GM21528 (cell line): ENCODE data around the gene AREL1.

Source experiments
- ATAC-seq: cut with Tn5 transposase; IDR thresholded peaks from one replicate; pipeline ENCODE4 v1.9.1; 2021; ENCODE audit warnings: mild to moderate bottlenecking, moderate library complexity; ENCODE audit not compliant: unreplicated experiment, low FRiP score

Gene AREL1

DNA sequence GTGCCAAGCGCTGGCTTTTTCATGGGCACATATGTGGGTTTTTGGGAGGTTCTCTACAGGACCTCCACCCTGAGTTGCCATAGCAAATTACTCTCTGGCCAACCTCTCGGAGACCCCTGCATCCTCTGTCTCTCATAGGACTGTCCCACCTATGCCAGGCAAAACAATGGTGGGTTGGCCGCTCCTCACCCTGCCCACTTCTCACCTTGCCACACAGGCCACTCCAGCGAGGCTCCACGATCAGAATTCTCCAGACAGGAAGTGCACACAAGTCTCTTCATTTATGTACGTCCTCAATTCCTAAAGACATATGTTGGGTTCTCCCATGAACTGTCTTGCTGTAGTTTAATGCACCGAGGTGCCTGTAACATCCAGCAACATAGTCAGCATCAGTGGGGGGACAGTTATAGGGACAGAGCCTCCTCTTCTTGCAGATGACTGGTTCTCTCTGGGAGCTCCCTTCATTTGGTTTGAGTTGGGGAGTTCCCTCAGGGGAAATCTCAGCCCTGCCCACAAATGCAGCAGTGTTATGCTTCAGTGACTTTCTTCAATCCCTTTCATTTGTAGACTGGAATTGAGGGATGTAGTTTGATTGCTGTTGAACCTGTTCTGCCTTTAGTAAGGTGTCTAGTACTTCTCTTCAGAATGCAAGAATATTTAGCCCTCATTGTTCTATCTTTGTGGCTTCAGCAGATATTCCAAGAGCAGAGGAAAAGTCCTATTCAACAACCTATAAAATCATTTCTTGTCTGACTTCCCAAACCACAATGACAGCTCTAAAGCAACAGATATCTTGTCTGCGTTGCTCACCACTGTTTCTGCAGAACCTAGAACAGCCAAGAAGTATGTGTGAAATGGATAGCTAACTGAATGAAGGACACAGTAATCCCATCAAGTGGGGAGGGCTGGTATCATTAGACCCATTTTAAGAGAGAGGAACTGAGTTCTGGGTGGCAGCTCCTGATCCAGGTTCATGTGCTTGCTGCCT lies 98.1 kb downstream of the AREL1 start:
- no peak for ATAC-seq

DNA sequence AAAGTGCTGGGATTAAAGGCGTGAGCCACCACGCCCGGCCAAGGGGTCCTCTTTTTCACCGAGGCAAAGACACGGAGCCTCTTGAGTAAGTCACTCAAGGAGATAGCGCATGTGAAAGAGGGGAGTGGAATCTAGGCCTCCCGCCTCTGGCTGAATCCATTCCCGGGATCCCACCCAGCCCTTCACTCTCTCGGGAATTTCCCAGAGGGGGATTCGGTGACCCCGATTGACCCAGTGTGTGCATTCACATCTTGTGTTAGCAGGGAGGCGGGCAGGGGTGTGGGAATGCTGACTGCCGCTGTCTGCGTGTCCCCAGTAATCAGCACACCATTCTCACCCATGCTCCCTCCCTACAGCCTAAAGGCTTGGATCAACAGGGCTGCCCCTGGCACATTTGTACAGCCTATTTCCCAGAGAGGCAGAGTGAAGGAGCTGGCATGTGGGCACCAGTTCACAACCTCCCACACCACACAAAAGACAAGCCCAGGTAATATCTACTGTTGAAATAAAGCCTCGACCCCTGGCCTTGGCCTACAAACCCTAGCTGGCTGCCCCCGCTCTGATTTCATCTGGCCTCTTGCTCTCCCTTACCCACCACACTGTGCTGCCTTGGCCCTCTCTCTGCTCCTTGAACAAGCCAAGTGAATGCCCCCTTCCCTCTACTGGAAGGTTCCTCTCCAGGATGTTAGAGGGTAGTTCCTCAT lies 99.5 kb downstream of the AREL1 start:
- no peak for ATAC-seq

DNA sequence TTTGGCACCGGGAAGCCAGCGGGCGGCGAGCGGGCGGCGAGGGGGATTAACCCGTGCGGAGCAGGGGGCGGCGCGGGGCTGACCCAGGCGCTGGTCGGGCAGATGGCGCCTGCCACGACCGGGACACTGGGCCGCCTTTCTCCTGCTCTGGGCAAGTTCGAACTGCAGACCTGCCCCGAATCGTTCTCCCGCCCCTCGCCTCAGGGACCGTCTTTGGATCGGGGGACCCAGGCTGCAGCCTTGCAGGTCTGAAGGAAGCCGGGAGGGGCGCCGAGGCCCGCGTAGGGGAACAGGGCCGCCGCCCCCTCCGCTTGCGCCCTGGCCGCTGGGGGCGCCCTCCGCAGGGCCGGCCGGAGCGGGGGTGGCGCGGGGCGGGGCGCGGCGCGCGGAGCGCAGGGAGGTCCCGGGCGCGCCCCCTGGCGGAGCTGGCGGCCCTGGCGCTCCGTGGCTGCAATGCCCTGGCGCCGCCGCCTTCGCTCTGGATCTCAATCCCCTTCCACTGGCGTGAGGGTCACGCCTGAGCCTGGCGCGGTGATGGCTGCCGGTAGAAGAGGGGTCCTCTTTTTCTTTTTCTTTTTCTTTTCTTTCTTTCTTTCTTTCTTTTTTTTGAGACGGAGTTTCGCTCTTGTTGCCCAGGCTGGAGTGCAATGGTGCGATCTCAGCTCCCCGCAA lies 100.4 kb downstream of the AREL1 start:
- ATAC-seq: peak; percentile 56

DNA sequence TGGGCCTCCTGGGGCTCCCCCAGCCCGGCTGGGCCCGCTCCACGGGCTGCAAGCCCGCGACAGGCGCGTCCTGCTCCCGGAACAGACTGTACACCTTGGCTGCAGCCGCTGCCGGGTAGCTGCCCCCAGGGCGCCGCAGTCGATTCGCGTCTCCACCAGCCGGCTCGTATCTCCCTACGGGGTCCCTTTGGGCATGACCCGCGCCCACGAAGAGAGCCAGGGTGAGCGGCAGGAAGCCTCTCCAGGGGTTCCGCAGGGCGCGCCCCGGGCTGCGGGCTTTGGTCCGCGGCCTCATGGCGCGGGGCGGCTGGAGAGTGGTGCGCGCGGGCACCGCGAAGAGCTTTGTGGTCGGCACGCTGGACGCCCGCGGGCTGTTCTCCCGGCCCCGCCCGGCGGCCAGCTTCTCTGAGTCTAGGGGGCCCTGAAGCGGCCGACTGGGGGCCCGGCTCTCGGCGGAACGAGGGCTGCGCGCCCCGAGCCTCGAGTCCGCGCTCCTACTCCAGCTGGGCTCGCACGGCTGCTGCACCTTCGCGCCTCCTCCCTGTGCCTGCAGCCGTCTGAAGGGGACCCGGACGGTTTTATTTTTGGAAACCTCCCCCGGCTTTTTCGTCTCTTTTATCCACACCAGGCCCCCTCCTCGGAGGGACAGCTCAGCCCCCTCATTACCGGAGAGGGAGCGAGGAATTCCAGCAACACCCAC lies 101.1 kb downstream of the AREL1 start, which contains the start of gene LTBP2:
Gene LTBP2 (minus strand): TSS at position 588 of the 700 bp plus-strand sequence. CDS start 293 bp downstream, at position 295.
- no peak for ATAC-seq
